GM21447 (cell line): ENCODE results near the gene ATP8A2.

ENCODE experiments used
- ATAC-seq: cut with Tn5 transposase; IDR thresholded peaks from one replicate; pipeline ENCODE4 v1.9.1; 2021; ENCODE audit not compliant: unreplicated experiment

ATP8A2 gene

GRCh38 chr13:25873242-25873612 is 501.5 kb downstream of the ATP8A2 start:
- ATAC-seq = no peak

GRCh38 chr13:25874064-25874737 is 502.4 kb downstream of the ATP8A2 start:
- ATAC-seq = no peak

GRCh38 chr13:25874907-25875306 is 503.1 kb downstream of the ATP8A2 start:
- ATAC-seq = no peak

- ATAC-seq = no peak
Observed at GRCh38 chr13:25876247-25876646, 504.5 kb downstream of the ATP8A2 start.

- no peak for ATAC-seq
Observed at GRCh38 chr13:25879466-25879865, 507.7 kb downstream of the ATP8A2 start.

GRCh38 chr13:25881136-25881926 is 509.6 kb downstream of the ATP8A2 start:
- no peak for ATAC-seq

- no peak for ATAC-seq
Observed at GRCh38 chr13:25881971-25882451, 510.2 kb downstream of the ATP8A2 start.

GRCh38 chr13:25882466-25883357 is 510.9 kb downstream of the ATP8A2 start:
- ATAC-seq = no peak

- no peak for ATAC-seq
Observed at GRCh38 chr13:25885418-25885817, 513.6 kb downstream of the ATP8A2 start.

GRCh38 chr13:25886438-25887214 is 514.9 kb downstream of the ATP8A2 start:
- ATAC-seq = no peak

- ATAC-seq = no peak
Observed at GRCh38 chr13:25887962-25888655, 516.3 kb downstream of the ATP8A2 start.

- no peak for ATAC-seq
Observed at GRCh38 chr13:25890671-25891212, 519.0 kb downstream of the ATP8A2 start.

- ATAC-seq = no peak
Observed at GRCh38 chr13:25898991-25899390, 527.2 kb downstream of the ATP8A2 start.

GRCh38 chr13:25899464-25899863 is 527.7 kb downstream of the ATP8A2 start:
- ATAC-seq = no peak

GRCh38 chr13:25899952-25900351 is 528.2 kb downstream of the ATP8A2 start:
- ATAC-seq = no peak

- ATAC-seq = peak; percentile 98
Observed at GRCh38 chr13:25901460-25902376, 529.9 kb downstream of the ATP8A2 start.

- no peak for ATAC-seq
Observed at GRCh38 chr13:25902455-25902854, 530.7 kb downstream of the ATP8A2 start.

GRCh38 chr13:25902891-25903341 is 531.1 kb downstream of the ATP8A2 start:
- ATAC-seq = no peak

GRCh38 chr13:25904830-25905229 is 533.1 kb downstream of the ATP8A2 start:
- ATAC-seq = no peak
